NCI-H774 (cell line): ENCODE measurements around the gene AGPAT4.

ENCODE experiments used
- DNase-seq: peaks from one replicate; lab custom pipeline; 2025; lab: John Stamatoyannopoulos, UW

Gene AGPAT4

DNA sequence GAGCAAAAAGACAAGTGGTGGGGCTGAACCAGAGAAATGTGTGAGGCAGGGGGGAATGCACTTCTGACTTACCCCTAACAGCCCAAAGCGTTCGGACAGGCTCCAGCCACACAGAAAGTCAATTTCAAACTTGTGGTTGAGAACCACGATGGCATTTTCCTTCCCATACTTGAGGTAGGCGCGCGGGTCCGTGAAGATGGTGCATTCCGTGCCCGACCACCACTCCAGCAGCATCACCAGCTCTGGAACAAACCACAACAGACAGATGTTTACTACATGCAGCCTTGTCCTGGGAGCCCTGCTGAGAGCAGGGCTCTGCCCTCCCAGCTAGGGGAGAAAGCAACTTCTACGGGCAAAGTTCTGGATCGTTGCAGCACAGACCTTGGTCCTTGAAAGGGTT is 107.7 kb downstream of the AGPAT4 start:
- no peak for DNase-seq

GRCh38 chr6:161164182-161164625 is 109.7 kb downstream of the AGPAT4 start:
- DNase-seq: no peak

GRCh38 chr6:161163466-161164181 is 110.2 kb downstream of the AGPAT4 start:
- DNase-seq: no peak

GRCh38 chr6:161162722-161163121 is 111.1 kb downstream of the AGPAT4 start:
- DNase-seq: no peak

DNA sequence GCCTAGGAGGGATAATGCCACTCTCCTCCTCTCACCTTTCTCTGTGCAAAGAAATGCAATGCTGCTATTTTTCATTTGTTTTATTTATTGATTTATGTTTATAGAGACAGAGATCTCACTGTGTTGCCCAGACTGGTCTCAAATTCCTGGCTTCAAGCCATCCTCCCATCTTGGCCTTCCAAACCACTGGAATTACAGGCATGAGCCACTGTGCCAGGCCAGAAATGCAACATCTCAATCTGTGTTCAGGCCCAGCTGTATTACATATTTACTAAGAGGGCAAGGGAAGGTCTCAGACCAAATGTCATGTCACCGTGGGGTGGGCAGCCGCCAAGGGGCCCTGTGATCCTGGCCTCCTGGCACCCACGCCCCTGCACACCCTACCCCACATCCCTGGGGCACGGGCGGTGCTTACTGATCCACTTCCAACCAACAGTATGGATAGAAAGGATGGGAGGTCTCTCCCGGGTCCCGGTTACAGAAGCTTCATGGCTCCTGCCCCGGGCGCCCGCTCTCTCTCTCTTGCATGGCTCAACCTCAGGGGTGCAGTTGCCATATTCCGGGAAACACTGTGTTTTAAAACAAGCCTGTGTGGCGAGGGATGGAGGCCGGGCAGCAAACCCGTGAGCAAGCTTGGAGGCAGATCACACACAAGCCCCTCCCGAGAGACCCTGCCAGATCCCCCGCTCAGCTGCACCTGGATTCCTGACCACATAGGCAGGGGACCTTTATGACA is 111.8 kb downstream of the AGPAT4 start:
- DNase-seq: no peak

DNA sequence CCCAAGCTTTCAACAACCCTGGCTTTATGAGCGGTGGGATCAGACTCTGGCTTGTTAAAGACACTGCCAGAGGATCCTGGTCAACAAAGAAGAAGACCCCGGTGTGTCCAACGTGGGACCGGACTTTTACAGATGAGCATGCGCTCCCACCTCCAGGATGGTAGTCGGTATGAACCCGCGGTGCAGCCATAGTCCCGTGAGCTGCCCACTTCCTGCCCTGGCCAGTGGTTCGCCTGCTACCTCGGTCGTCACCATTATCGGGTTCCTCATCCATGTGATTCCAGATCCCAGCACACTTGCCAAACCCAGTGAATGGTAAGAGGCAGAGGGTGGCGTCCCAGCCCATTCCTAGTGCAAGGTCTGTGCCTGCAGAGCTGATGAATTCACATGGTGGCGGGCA is 112.7 kb downstream of the AGPAT4 start:
- no peak for DNase-seq

DNA sequence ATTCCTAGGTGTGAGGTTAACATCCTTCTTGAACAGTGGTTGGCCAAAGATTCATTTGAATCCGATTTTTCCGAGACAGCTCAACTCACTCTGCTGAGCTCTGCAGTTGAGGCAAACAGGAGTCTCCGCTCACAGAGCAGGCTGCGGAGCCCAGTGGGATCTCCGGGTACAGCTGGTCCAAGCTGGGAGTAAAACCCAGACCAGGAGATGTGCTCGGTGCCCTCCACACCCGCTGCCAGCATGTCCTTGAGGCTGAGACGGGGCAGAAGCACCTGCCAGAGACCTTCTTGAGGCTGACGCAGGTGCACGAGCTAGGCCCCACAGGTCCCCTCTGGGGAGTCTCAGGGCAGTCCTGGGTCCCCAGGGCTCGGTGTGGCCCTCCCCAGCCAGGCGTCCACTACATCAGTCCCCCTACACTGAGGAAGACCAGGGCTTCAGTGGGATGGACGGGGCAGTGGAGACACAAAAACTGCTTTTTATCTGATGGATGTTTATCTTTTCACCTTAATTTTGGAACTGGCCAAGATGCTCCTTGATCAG is 119.0 kb downstream of the AGPAT4 start:
- no peak for DNase-seq

DNA sequence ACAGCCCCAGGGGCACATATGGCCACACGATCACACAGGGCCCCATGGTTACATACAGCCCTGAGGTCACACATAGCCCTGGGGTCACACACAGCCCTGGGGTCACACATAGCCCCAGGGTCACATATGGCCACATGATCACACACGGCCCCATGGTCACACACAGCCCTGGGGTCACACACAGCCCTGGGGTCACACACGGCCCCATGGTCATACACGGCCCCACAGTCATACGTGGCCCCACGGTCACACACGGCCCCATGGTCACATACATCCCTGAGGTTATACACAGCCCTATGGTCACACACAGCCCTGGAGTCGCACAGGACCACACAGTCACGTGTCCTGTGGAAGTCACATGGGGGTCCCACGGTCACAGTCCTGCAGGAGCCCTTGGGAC is 120.1 kb downstream of the AGPAT4 start:
- DNase-seq: no peak

DNA sequence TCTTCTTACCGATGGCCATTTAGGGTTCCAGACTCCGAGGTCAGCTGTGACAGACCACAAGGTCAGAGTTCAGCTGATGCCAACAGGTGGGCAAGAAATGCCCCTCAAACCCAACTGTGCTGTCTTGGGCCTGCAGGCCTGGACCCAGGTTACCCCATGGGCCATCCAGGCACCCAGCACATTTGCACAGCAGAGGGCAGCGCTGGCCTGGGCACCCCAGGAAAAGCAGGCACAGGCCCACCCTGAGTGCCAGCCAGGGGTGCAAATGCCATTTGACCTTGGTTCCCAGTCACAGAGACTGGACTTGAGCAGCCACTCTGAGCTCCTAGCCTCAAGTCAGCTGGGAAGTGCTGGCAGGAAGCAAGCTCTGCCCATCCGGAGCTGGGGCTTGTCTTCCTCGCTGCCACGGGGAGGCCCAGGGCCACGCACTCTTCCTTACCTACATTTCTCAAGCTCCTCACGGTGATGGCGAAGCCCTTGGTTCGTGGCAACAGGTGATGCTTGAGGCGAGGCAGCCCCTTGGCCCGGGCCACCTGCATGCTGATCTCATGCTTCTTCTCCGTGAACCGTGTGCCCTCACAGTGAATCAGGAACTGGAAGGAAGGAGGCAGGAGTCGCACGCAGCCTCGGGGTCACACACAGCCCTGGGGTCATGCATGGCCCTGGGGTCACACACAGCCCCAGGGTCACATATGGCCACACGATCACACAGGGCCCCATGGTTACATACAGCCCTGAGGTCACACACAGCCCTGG is 120.8 kb downstream of the AGPAT4 start:
- DNase-seq: no peak

DNA sequence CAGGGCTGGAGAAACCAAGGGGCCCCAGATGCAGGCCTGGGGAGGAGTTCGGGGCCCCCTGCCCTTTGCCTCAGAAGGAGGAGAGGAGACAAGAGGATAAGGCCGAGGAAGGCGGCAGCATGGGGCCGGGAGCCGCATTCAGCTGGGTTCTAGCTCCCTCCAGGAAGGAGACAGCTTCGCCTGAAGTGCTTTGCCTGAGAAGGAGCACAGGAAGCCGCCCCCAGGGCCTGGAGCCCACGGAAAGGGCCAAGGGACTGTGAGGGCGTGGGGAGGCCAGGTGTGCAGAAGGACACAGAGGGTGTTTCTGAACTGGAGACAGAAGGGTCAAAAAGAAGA is 121.4 kb downstream of the AGPAT4 start:
- no peak for DNase-seq

DNA sequence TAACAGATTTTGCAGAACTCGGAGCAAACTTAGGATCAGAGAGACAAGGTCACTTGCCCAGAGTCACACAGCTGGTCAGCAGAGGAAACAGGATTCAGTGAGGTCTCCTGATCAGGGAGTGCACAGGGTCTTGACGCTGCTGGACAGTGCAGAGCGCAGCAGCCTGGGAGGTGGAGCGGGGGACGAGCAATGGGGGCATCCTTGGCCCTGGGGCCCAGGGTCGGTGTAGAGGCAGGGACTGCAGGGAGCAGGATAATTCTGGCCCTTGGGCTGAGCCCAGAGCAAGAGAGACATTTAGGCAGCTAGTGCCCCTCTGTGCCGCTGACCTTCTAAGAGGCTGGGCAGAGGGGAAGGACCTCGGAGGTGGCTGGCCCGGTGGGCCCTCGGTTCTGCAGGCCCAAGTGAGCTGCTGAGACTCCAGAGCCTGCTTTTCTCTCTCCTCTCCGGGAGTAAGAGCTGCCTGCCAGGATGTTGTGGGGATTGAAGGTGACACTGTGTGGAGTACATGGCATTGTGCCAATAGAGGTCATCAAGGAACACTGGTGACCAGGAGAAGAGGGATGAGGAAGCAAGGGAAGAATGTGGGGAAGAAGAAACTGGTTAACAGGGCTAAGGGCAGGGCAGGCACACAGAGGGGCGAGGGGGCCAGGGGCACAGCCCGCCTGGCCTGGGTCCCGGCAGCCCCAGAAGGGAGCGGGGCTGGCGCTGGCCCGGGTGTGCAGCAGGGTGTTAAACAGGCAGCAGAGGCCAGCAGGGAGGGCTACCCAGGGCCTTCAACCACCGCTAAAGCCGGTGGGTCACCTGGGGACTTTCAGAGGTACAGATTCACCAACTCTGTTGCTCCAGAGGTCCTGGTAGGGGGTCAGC is 122.0 kb downstream of the AGPAT4 start:
- no peak for DNase-seq

GRCh38 chr6:161151059-161151645 is 122.7 kb downstream of the AGPAT4 start:
- no peak for DNase-seq

GRCh38 chr6:161150566-161150965 is 123.3 kb downstream of the AGPAT4 start:
- no peak for DNase-seq

DNA sequence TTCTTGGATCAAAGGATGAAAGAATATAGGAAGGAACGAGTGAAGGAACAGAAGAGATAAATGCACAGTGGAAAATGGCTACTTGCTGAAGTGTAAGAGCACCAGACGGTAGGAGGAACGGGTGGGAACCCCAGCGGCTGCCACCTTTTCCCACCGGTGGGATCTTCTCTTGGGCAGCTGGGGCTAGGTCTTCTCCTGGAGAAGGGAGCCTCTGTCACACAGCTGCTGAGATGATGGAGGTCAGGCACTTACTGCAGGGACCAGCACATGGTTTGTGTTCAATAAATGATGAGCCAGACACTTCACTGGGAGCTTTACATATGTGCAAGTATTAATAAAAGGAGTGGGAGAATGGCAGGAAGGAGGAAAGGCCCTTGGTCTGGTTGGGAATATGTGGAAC is 123.7 kb downstream of the AGPAT4 start:
- DNase-seq: no peak

DNA sequence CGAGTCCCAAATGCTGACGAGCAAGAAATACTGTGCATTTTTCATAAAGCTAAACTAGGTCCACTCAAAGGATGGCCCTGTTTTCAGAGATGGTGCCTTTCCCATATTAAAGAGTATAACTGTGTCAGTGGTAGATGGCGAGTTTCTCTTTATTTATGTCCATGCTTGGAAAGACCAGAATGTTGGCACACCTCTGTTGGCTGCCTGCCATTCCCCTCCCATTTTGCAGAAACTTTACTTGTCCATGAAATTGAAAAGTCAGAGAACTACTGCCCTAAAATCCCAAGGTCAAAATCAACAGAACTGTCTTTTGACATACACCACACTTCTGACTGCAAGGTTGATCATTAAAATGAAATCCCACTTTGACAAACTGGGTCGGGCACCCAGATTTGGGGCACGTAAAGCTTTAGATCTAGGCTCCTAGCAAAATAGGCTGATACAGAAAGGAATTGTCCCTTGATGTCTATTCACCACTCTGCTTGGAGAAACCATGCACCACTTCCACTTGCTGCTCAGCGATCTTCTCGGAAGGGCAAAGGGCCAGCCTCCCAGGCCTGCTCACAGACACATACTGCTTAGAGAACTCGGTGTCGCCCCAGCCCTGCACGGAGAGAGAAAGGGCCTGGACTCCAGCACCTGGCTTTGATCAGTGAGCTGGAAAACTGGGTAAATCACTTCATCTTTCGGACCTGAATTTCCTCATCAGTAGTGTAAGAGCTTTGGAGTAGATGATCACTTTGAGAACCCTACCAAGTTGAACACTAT is 130.0 kb downstream of the AGPAT4 start:
- DNase-seq: no peak

- DNase-seq: no peak
Measured at GRCh38 chr6:161142957-161143296, 130.9 kb downstream of the AGPAT4 start.

DNA sequence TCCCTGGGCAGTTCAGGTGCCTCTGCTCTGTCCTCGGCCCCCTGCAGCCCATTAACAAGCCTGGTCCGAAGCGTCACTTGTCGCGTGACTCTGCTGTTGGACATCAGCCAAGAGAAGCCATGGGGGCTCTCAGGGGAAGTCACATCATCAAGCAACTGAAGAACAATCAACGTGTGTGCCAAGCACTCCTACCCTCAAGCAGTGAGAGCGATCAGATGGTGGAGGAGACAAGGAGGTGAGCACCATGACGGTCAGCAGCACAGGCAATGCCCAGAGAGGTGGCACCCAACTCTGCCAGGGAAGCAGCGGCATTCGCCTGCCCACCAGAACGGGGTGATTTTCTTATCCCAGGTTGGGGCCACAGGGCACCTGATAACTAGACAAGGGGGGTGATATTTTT is 132.7 kb downstream of the AGPAT4 start:
- DNase-seq: no peak

DNA sequence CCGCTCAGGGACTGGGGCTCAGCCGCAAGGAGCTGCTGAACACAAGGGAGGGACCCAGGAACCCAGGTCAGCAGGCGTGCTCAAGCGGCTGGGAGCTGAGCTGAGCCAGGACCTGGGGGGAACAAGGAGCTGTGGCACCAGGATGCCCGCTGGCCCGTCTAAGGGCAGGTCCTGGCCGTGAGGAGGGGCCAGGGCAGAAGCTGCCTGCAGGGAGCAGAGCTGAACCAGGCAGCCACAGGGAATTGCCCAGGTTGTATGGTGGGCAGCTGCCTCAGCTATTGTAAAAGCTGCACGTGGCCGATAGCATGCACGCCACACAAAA is 133.3 kb downstream of the AGPAT4 start:
- DNase-seq: no peak

- no peak for DNase-seq
Measured at GRCh38 chr6:161139766-161140553, 133.9 kb downstream of the AGPAT4 start.

GRCh38 chr6:161139304-161139765 is 134.5 kb downstream of the AGPAT4 start:
- no peak for DNase-seq
